Body of pancreas (tissue), 4 donors: ENCODE data around the gene PAIP1. TPM values are rescaled to one million over a fixed set of nuclear protein-coding genes. Genes with fewer than 3 reads are reported as not detected.
"Not testable (repeated sequence)": the region's sequence is repeated elsewhere in the genome, so short reads cannot be mapped to it uniquely, and the experiment has no call there.

Experiments used
- ATAC-seq: fragments of 150-250 bp; one replicate; pipeline ENCODE4 v1.9.1; 2016
- DNase-seq, 4 donors: peaks; one replicate each; pipeline ENCODE4 v3.0.0-alpha.2; 2019
- H3K27ac ChIP-seq, 4 donors: fragments of 200-600 bp; sonication (generic); 1 replicate in 3 of 4; 2 replicates in 1 of 4; pipeline versions ENCODE4 v1.5.1 to v1.6.1; 2016 to 2019; ENCODE audit warnings: mild to moderate bottlenecking in 1 of 4, mixed read lengths in 1 of 4, moderate library complexity in 1 of 4
- H3K27me3 ChIP-seq, 2 donors: fragments of 200-600 bp; sonication (generic); one replicate each; pipeline ENCODE4 v1.6.0; 2016; ENCODE audit warnings: mild to moderate bottlenecking in 1 of 2
- H3K36me3 ChIP-seq, 2 donors: fragments of 200-600 bp; sonication (generic); replicated peaks in 1 of 2; 2 replicates each; pipeline ENCODE4 v1.5.1; 2016; ENCODE audit warnings: low read depth in 2 of 2; ENCODE audit not compliant: insufficient read depth in 1 of 2
- H3K4me1 ChIP-seq: fragments of 200-600 bp; sonication (generic); one replicate; pipeline ENCODE4 v1.6.0; 2016
- H3K4me3 ChIP-seq, 2 donors: fragments of 200-600 bp; sonication (generic); 1 replicate in 1 of 2; 2 replicates in 1 of 2; pipeline ENCODE4 v1.5.1; 2016 to 2019
- H3K9me3 ChIP-seq, 3 donors: fragments of 200-600 bp; sonication (generic); 1 replicate in 2 of 3; 2 replicates in 1 of 3; pipeline ENCODE4 v1.5.1; 2016
- POLR2A ChIP-seq, 3 donors: fragments of 450-650 bp; IDR thresholded peaks; one replicate each; pipeline ENCODE4 v1.6.1; 2016; ENCODE audit warnings: antibody characterized with exemption in 3 of 3, mild to moderate bottlenecking in 2 of 3
- WGBS, 2 donors: methylation state at CpG; one replicate each; pipeline ENCODE4 v1.1.5; 2017; 5-methylcytosine and 5-hydroxymethylcytosine counted together
- intact Hi-C: fragments of 100-400 bp; cut with DNase I; formaldehyde crosslinking; loops from one replicate; pipeline ENCODE4 v1.15.1; 2023
- total RNA-seq, 2 donors: library from RNA; depleted of rRNA; stranded (reverse); fragments of >200 nt; gene quantifications; one replicate each; pipeline ENCODE4 v1.1.0, GENCODE V29; 2016
- TF ChIP-seq, protein P1 (sequence below), 7 experiments: fragments of 450-650 bp in 4 of 7; fragments of 200-600 bp in 3 of 7; sonication (generic) in 3 of 7; IDR thresholded peaks; one replicate each; pipeline ENCODE4 v1.5.1; 2016 to 2019; ENCODE audit warnings: antibody characterized with exemption in 7 of 7

The PAIP1 gene
- total RNA-seq, 2 donors from 2014 or later = 33.6 to 45.1 TPM

DNA sequence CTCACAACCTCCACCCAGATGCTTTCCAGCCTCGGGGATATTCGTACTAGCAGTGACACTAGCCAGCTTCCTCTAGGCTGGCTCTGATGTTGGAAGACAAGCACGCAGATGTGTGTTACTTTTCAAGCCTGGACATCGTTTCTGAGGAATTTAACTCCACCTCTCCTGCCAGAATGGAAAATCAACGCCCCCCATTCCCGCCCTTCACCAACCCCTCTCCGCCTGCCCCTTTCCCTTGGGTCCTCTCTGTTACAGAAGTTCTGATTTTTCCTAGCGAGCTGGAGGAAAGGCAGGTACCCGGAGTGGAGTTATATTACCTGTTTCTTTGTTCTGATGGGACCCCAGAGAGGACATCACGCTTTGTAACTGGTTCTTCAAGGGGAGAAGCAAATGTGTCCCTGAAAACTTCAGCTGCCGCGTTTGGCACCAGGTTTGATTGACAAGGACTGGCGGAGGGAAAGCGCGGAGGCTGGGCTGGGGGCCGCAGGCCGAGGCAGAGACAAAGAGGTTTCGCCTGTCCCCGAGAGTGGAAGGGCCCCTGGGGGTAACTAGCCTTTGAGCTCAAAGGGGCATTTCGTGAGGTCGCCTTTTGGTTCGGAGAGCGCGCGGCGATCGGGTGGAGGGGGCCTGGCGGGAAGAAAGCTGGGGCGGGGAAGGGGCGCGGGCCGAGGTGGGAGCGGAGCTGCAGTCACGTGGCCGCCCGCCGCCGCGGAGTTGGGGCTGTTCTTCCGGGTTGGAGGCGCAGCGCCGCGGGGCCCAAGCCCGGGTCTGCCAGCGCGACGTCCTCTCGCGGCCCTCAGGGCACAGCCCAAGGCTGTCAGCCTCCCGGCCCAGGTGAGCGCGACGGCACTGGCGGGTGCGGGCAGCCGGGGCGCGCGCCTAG lies 45.8 kb upstream of the PAIP1 start, which contains the start of gene NNT:
TSS of gene NNT (plus strand) at position 720 of the 883 bp plus-strand sequence. CDS start 6,016 bp downstream, outside the sequence.
- Histone ChIP-seq H3K27ac (peak within 1 kb of the TSS; percentile 71 to 93 (median 88)), H3K9me3 (no peaks in the 10 kb centered on the region), H3K36me3 (no peaks in the 10 kb centered on the region), H3K27me3 (no peaks in the 10 kb centered on the region), H3K4me3 (peak within 1 kb of the TSS; percentile 51 to 63), H3K4me1 (peaks cover 21% of the 10 kb centered on the region)
- DNase-seq (peak; percentile 75 to 84 (median 78)), ATAC-seq (peak; percentile 82)
- intact Hi-C loops = no loop called here
- WGBS, 2 donors = 0% methylated on average over 20 to 58 of the region's 60 CpGs
- TF ChIP-seq, protein P1, sequence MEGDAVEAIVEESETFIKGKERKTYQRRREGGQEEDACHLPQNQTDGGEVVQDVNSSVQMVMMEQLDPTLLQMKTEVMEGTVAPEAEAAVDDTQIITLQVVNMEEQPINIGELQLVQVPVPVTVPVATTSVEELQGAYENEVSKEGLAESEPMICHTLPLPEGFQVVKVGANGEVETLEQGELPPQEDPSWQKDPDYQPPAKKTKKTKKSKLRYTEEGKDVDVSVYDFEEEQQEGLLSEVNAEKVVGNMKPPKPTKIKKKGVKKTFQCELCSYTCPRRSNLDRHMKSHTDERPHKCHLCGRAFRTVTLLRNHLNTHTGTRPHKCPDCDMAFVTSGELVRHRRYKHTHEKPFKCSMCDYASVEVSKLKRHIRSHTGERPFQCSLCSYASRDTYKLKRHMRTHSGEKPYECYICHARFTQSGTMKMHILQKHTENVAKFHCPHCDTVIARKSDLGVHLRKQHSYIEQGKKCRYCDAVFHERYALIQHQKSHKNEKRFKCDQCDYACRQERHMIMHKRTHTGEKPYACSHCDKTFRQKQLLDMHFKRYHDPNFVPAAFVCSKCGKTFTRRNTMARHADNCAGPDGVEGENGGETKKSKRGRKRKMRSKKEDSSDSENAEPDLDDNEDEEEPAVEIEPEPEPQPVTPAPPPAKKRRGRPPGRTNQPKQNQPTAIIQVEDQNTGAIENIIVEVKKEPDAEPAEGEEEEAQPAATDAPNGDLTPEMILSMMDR (IDR thresholded peaks at IDR 0.05) = no peak
- peak; percentile 29 to 50 (median 36) for TF ChIP-seq POLR2A (IDR thresholded peaks at IDR 0.05)

GRCh38 chr5:43601454-43602260 lies 44.8 kb upstream of the PAIP1 start:
- H3K27ac ChIP-seq = peak overlapping the region in 3 of 4 donors; percentile 87 to 93 (median 89)
- H3K36me3 ChIP-seq = no peaks in the 10 kb centered on the region
- no peak overlapping the region for H3K4me3 ChIP-seq
- 36 to 43% methylated on average over 8 of the region's 8 CpGs for WGBS, 2 donors
- H3K9me3 ChIP-seq = no peaks in the 10 kb centered on the region
- no peaks in the 10 kb centered on the region for H3K27me3 ChIP-seq
- TF ChIP-seq POLR2A (IDR thresholded peaks at IDR 0.05) = no peak
- TF ChIP-seq, protein P1 (IDR thresholded peaks at IDR 0.05) = no peak
- H3K4me1 ChIP-seq = peaks cover 21% of the 10 kb centered on the region
- ATAC-seq (no peak), DNase-seq (no peak)
- intact Hi-C loops = no loop called here

DNA sequence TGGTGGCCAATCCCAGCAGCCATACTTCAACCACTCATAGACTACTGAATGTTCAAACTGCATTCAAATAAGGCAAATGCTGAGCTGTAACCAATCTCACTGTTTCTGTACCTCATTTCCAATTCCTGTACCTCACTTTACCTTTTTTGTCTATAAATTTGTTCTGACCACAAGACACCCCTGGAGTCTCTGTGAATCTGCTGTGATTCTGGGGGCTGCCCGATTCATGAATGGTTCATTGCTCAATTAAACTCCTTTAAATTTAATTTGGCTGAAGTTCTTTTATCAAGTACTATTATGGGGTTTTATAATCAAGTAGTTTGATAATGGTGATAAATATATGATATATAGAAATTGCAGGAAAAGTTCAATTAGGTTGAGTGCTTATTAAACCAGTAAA lies 42.0 kb upstream of the PAIP1 start:
- intact Hi-C loops, H3K27me3 ChIP-seq, DNase-seq, H3K36me3 ChIP-seq, H3K9me3 ChIP-seq, H3K27ac ChIP-seq, H3K4me3 ChIP-seq, ATAC-seq: not testable (repeated sequence)
- H3K4me1 ChIP-seq = peaks cover 11% of the 10 kb centered on the region
- WGBS, 2 donors = 100% methylated on average over 1 of the region's 1 CpG

DNA sequence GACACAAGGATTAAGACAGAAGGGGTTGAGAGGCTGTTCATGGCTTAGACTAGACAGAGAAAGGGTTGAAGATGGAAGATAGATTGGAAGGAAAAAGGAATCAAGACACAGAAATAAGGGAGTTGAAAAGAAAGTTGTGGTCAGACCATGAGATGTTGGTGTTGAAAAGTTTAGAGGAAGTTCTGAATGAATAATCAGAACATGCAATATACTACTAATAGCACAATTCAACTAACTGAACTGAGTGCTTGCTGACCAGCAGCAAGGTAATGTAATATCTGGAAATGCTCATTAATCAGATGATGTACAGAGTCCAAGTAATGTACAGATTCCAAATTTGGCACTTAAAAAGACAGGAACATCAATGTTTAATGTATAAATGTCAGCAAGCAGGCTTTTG lies 35.5 kb upstream of the PAIP1 start:
- no peak for ATAC-seq
- H3K27me3 ChIP-seq = no peaks in the 10 kb centered on the region
- H3K9me3 ChIP-seq = no peaks in the 10 kb centered on the region
- H3K4me1 ChIP-seq = no peaks in the 10 kb centered on the region
- DNase-seq = no peak
- H3K27ac ChIP-seq = no peak overlapping the region
- H3K4me3 ChIP-seq = no peak overlapping the region
- intact Hi-C loops = no loop called here
- no peaks in the 10 kb centered on the region for H3K36me3 ChIP-seq
- TF ChIP-seq, protein P1 (IDR thresholded peaks at IDR 0.05) = no peak
- no peak for TF ChIP-seq POLR2A (IDR thresholded peaks at IDR 0.05)

- Histone ChIP-seq H3K27me3 (no peaks in the 10 kb centered on the region), H3K4me3 (no peak overlapping the region), H3K9me3 (no peaks in the 10 kb centered on the region), H3K27ac (no peak overlapping the region), H3K4me1 (no peaks in the 10 kb centered on the region), H3K36me3 (no peaks in the 10 kb centered on the region)
- intact Hi-C loops = no loop called here
- ATAC-seq (no peak), DNase-seq (no peak)
- TF ChIP-seq, protein P1 (IDR thresholded peaks at IDR 0.05) = no peak
- no peak for TF ChIP-seq POLR2A (IDR thresholded peaks at IDR 0.05)
Observed at GRCh38 chr5:43590700-43591099, 33.8 kb upstream of the PAIP1 start.
